ENCODE data around the gene GAS2.

The GAS2 gene

GRCh38 chr11:22779850-22780249 lies 113.4 kb downstream of the GAS2 start:
- TF ChIP-seq CTCF (IDR thresholded peaks at IDR 0.05): no peak
- Histone ChIP-seq H3K4me3 (no peak overlapping the region), H3K27ac (no peak overlapping the region)
- DNase-seq (ENCODE audit: low spot score): no peak

- Histone ChIP-seq H3K4me3 (no peak overlapping the region), H3K27ac (no peak overlapping the region)
- TF ChIP-seq CTCF (IDR thresholded peaks at IDR 0.05): no peak
- DNase-seq (ENCODE audit: low spot score): no peak
Measured at GRCh38 chr11:22780952-22781593, 114.7 kb downstream of the GAS2 start.

DNA sequence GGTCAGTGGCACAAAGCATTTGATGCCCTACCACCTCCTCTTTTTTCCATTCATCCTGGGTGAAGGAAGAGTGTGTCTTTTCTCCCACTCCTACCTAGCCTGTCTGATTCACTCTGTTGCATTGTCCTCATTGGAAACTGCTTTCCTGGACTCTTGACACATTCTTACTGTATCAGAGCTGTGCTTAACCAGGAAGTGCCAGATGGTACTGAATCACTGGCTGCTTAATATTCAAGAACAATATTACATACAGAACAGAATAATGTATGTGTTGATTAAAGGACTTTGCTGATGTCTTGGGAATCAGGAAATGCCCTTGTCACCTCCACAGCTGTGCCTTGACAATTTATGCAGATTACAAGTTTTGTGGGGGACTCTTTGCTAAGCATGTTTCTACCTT lies 118.8 kb downstream of the GAS2 start:
- Histone ChIP-seq H3K4me3 (no peak overlapping the region), H3K27ac (no peak overlapping the region)
- TF ChIP-seq CTCF (IDR thresholded peaks at IDR 0.05): no peak
- no peak for DNase-seq (ENCODE audit: low spot score)

DNA sequence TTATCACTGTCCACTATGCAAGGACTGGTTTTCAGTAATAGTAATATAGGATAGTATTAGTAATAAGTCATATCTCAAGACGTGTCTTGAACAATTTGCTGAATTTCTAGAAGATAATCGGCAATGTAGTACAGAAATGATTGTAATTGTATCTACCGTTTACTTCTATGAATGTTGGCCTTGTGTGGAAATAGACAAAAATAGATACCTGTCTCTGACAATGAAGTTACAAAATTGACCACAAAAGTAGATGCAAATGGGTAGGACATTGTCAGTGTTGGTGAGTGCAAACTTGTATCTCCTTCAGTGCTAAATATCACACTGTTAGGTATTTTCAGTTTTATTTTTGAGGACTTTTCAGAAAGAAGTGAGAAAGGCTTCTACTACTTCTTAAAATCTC lies 120.1 kb downstream of the GAS2 start:
- H3K4me3 ChIP-seq: no peak overlapping the region
- no peak overlapping the region for H3K27ac ChIP-seq
- TF ChIP-seq CTCF (IDR thresholded peaks at IDR 0.05): no peak
- DNase-seq (ENCODE audit: low spot score): no peak

DNA sequence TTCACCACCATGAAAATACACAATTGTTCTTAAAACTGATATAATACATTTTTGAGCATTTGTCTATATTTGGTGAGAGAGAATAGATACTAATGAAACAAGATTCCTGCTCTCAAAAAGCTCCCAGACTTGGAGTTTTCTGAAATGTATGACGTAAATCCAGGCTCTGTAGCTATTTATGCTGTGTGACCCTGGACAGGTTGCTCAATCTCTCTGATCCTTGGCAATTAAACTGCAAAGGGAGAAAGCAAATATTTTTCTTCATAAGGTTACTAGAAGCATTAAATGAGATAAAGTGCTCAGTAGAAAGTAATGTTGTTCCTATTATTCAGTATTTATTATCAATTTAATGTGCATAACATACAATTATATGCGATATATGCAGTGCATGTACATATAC lies 120.6 kb downstream of the GAS2 start:
- Histone ChIP-seq H3K4me3 (no peak overlapping the region), H3K27ac (no peak overlapping the region)
- DNase-seq (ENCODE audit: low spot score): no peak
- no peak for TF ChIP-seq CTCF (IDR thresholded peaks at IDR 0.05)

GRCh38 chr11:22787551-22788162 lies 121.2 kb downstream of the GAS2 start:
- peak; percentile 57 for TF ChIP-seq CTCF (IDR thresholded peaks at IDR 0.05)
- DNase-seq (ENCODE audit: low spot score): no peak
- H3K27ac ChIP-seq: no peak overlapping the region
- no peak overlapping the region for H3K4me3 ChIP-seq

DNA sequence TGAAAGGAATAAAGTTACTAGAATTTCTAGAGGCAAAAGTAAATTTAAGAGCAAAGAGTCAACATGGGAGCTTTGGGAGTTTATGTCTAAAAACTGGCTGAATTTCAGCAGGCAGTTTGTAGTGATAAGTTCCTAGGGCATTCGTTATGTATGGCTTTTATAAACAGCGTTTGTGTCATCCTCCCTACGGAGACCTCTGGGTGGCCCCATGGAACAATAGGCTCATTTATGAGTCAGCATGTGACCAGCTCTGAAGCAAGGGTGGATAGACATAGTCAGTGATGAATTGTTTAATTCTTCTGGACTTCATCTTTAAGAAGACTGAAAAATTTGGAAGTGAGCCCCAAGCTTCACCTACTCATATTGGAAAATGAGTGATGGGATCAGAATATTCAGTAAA lies 126.1 kb downstream of the GAS2 start:
- DNase-seq (ENCODE audit: low spot score): no peak
- no peak overlapping the region for H3K4me3 ChIP-seq
- TF ChIP-seq CTCF (IDR thresholded peaks at IDR 0.05): no peak
- no peak overlapping the region for H3K27ac ChIP-seq
